Measurements from ENCODE around the gene ACBD4. TPM values are rescaled to one million over a fixed set of nuclear protein-coding genes. Genes with fewer than 3 reads are reported as not detected.

The ACBD4 gene
- total RNA-seq, 1 donor from 2014 or later = 6.8 TPM

DNA sequence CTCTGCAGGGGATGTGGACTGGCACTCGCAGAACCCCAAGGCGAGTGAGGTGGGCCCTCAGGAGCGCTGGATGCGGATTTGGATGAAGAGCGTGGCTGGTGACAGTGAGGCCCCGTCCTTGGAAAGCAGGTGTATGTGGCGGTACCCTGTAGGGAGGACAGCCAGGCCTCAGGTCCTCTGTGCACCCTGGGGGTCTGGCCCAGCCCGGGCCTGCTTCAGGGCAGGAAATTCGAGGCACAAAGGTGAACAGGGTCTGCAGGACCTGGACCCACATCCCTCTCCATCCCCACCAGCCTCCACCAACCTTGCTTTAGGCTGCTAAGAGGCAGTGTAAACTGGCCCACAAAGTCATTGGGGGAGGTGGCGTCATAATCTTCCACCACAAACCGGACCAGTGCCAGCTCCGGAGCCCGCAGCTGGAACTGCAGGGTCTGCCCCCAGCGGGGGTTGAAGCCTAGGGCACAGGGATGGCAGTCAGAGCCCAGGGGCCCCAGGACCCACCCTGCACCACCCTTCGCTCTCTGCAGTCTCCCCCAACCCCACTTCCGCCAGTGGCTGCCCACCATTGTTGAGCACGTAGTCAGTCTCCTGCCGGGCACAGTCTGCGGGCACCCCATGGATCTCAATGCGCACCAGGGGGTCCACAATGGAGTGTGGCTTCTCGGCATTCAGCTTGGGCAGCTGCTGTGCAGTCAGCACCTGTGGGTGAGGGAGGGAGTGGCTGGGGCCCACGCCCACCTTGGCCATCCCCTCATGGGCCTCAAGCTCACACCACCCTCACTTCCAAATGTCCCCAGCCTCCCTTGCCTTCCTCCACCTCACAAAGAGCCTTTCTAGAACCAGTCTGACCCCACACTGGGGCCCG lies 22.7 kb upstream of the ACBD4 start:
- H4K20me1 ChIP-seq (ENCODE audit: low read depth) = peaks cover 6% of the 10 kb centered on the region
- no peaks in the 10 kb centered on the region for H3K9me3 ChIP-seq (ENCODE audit: low read depth)
- DNase-seq (ENCODE audit: low spot score) = no peak
- Mint-ChIP-seq H3K27ac (no peak overlapping the region), H3K4me1 (peaks cover 32% of the 10 kb centered on the region), H3K4me3 (no peak overlapping the region), H3K27me3 (ENCODE audit: insufficient read depth, low read depth) (peaks cover 2% of the 10 kb centered on the region), H3K9me3 (no peaks in the 10 kb centered on the region), H3K36me3 (peaks cover 3% of the 10 kb centered on the region)
- no peak overlapping the region for H3K9ac ChIP-seq
- H3F3A ChIP-seq (ENCODE audit: low read depth) = peaks cover 8% of the 10 kb centered on the region
- no peak overlapping the region for H3K4me2 ChIP-seq
- no peak overlapping the region for H3K4me3 ChIP-seq
- no peaks in the 10 kb centered on the region for H3K4me1 ChIP-seq
- no peaks in the 10 kb centered on the region for H3K79me2 ChIP-seq (ENCODE audit: low read depth)
- no peak overlapping the region for H3K27ac ChIP-seq
- H3K36me3 ChIP-seq = no peaks in the 10 kb centered on the region
- TF ChIP-seq, protein P1, sequence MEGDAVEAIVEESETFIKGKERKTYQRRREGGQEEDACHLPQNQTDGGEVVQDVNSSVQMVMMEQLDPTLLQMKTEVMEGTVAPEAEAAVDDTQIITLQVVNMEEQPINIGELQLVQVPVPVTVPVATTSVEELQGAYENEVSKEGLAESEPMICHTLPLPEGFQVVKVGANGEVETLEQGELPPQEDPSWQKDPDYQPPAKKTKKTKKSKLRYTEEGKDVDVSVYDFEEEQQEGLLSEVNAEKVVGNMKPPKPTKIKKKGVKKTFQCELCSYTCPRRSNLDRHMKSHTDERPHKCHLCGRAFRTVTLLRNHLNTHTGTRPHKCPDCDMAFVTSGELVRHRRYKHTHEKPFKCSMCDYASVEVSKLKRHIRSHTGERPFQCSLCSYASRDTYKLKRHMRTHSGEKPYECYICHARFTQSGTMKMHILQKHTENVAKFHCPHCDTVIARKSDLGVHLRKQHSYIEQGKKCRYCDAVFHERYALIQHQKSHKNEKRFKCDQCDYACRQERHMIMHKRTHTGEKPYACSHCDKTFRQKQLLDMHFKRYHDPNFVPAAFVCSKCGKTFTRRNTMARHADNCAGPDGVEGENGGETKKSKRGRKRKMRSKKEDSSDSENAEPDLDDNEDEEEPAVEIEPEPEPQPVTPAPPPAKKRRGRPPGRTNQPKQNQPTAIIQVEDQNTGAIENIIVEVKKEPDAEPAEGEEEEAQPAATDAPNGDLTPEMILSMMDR (IDR thresholded peaks at IDR 0.05) = no peak
- TF ChIP-seq EZH2phosphoT487 (IDR thresholded peaks at IDR 0.05) (no peak), EZH2 (IDR thresholded peaks at IDR 0.05) (no peak)
- H3K27me3 ChIP-seq = no peaks in the 10 kb centered on the region
- no peak overlapping the region for H2AFZ ChIP-seq (replicated peaks)

DNA sequence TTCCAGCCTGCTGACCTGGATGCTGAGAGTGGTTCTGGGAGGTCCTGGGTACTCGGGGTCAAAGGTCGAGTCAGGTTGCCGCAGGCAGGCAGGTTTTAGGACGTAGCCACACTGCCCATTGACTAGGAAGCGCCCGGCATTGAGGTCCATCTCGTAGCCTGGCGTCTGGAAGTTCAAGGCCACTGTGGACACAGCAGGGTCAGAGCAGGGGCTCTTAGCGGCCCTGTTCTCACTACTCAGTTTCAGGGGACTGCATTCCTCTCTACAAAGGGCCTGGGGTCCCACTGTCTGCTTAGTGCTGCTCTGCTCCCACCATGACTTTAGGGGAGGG lies 22.1 kb upstream of the ACBD4 start:
- H3K27me3 Mint-ChIP-seq (ENCODE audit: insufficient read depth, low read depth) = peaks cover 2% of the 10 kb centered on the region
- H3K27me3 ChIP-seq = no peaks in the 10 kb centered on the region
- H3K36me3 Mint-ChIP-seq = no peaks in the 10 kb centered on the region
- no peaks in the 10 kb centered on the region for H3K36me3 ChIP-seq
- no peaks in the 10 kb centered on the region for H3K9me3 Mint-ChIP-seq
- no peak overlapping the region for H2AFZ ChIP-seq (replicated peaks)
- no peak overlapping the region for H3K4me3 Mint-ChIP-seq
- no peak for DNase-seq (ENCODE audit: low spot score)
- no peaks in the 10 kb centered on the region for H3K4me1 ChIP-seq
- H4K20me1 ChIP-seq (ENCODE audit: low read depth) = peaks cover 6% of the 10 kb centered on the region
- H3K4me3 ChIP-seq = no peak overlapping the region
- TF ChIP-seq, protein P1 (IDR thresholded peaks at IDR 0.05) = no peak
- TF ChIP-seq EZH2phosphoT487 (IDR thresholded peaks at IDR 0.05) (no peak), EZH2 (IDR thresholded peaks at IDR 0.05) (no peak)
- no peak overlapping the region for H3K4me2 ChIP-seq
- H3F3A ChIP-seq (ENCODE audit: low read depth) = peaks cover 8% of the 10 kb centered on the region
- H3K27ac ChIP-seq = no peak overlapping the region
- no peaks in the 10 kb centered on the region for H3K79me2 ChIP-seq (ENCODE audit: low read depth)
- H3K4me1 Mint-ChIP-seq = peaks cover 32% of the 10 kb centered on the region
- H3K9me3 ChIP-seq (ENCODE audit: low read depth) = no peaks in the 10 kb centered on the region
- H3K9ac ChIP-seq = no peak overlapping the region
- no peak overlapping the region for H3K27ac Mint-ChIP-seq

DNA sequence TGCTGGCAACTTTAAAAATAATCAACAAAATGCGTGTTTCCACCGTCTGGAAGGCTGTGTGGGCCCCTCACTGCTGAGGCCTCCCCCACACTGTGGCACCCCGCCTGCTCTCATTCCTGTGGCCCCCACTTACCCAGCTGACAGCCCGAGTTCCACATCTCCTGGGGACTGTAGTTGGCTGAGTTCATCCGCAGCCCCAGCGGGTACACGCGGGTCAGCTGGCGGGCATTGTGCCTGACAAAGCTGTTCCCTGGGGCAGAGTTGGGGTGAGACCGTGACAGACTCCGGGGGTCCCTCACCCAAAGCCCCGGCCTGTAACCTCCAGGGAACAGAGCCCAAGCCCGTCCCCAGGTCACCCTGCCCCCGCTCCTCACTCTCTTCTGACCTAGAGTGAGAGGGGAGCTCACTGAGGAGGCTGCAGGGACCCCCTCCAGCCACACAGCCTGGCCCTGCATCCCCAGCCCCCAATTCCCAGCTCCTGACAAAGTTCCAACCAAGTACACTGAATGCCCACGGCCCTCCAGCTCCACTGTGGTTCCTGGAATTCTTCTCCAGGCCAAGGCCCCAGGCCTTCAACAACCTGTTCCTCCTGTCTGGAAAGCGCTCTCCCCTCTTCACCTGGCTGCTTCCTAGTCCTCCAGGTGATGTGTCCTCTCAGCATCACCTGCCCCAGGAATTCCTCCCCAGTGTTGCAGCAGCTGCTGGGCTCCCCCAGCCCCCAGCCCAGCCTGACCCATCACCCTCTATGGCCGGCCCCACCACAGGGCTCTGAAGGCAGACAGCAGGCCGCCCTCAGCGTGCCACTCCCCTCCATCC lies 21.2 kb upstream of the ACBD4 start:
- DNase-seq (ENCODE audit: low spot score) = no peak

More for the DNA sequence above, 21.2 kb upstream of the ACBD4 start:
- Histone ChIP-seq H4K20me1 (ENCODE audit: low read depth) (peaks cover 6% of the 10 kb centered on the region), H3K79me2 (ENCODE audit: low read depth) (no peaks in the 10 kb centered on the region), H3K4me3 (no peak overlapping the region), H3K27ac (no peak overlapping the region), H3F3A (ENCODE audit: low read depth) (peaks cover 8% of the 10 kb centered on the region), H3K27me3 (no peaks in the 10 kb centered on the region), H3K4me2 (no peak overlapping the region), H3K9ac (no peak overlapping the region), H2AFZ (replicated peaks) (no peak overlapping the region), H3K36me3 (no peaks in the 10 kb centered on the region), H3K4me1 (no peaks in the 10 kb centered on the region), H3K9me3 (ENCODE audit: low read depth) (no peaks in the 10 kb centered on the region)
- Mint-ChIP-seq H3K4me1 (peaks cover 32% of the 10 kb centered on the region), H3K27me3 (ENCODE audit: insufficient read depth, low read depth) (peaks cover 2% of the 10 kb centered on the region), H3K9me3 (no peaks in the 10 kb centered on the region), H3K27ac (no peak overlapping the region), H3K4me3 (no peak overlapping the region), H3K36me3 (no peaks in the 10 kb centered on the region)
- TF ChIP-seq, protein P1 (IDR thresholded peaks at IDR 0.05) = no peak
- TF ChIP-seq EZH2 (IDR thresholded peaks at IDR 0.05) = no peak
- no peak for TF ChIP-seq EZH2phosphoT487 (IDR thresholded peaks at IDR 0.05)
